Measurements from ENCODE around the gene GUCY2D. TPM values are rescaled to one million over a fixed set of nuclear protein-coding genes. Genes with fewer than 3 reads are reported as not detected.
"Not testable (repeated sequence)": the region's sequence is repeated elsewhere in the genome, so short reads cannot be mapped to it uniquely, and the experiment has no call there.

Gene GUCY2D
- total RNA-seq, 1 donor from 2014 or later: 0.05 TPM

GRCh38 chr17:8015236-8015956 lies 13.0 kb downstream of the GUCY2D start:
- ATAC-seq: no peak
- peak; percentile 44 for DNase-seq (ENCODE audit: low spot score)

GRCh38 chr17:8015957-8016631 lies 13.7 kb downstream of the GUCY2D start:
- DNase-seq (ENCODE audit: low spot score) (peak; percentile 54), ATAC-seq (peak; percentile 5)

- peak; percentile 86 for ATAC-seq
- peak; percentile 80 for DNase-seq (ENCODE audit: low spot score)
Observed at GRCh38 chr17:8016632-8017424, 14.4 kb downstream of the GUCY2D start.

GRCh38 chr17:8018436-8018835 lies 16.0 kb downstream of the GUCY2D start:
- no peak for ATAC-seq
- no peak for DNase-seq (ENCODE audit: low spot score)

- DNase-seq (ENCODE audit: low spot score) (peak; percentile 43), ATAC-seq (no peak)
Observed at GRCh38 chr17:8019166-8019565, 16.8 kb downstream of the GUCY2D start.

GRCh38 chr17:8019665-8020650 lies 17.5 kb downstream of the GUCY2D start:
- DNase-seq (ENCODE audit: low spot score): peak; percentile 48

GRCh38 chr17:8020776-8021564 lies 18.6 kb downstream of the GUCY2D start:
- ATAC-seq: peak; percentile 52
- DNase-seq (ENCODE audit: low spot score): peak; percentile 68

More at GRCh38 chr17:8019665-8020650, 17.5 kb downstream of the GUCY2D start:
- peak; percentile 6 for ATAC-seq

- DNase-seq (ENCODE audit: low spot score) (no peak), ATAC-seq (no peak)
Observed at GRCh38 chr17:8021565-8022359, 19.3 kb downstream of the GUCY2D start.

GRCh38 chr17:8022360-8023003 lies 20.1 kb downstream of the GUCY2D start:
- DNase-seq (ENCODE audit: low spot score) (no peak), ATAC-seq (no peak)

GRCh38 chr17:8024161-8024560 lies 21.7 kb downstream of the GUCY2D start:
- ATAC-seq; DNase-seq (ENCODE audit: low spot score): not testable (repeated sequence)

- no peak for ATAC-seq
- no peak for DNase-seq (ENCODE audit: low spot score)
Observed at GRCh38 chr17:8025176-8025911, 22.9 kb downstream of the GUCY2D start.

GRCh38 chr17:8029121-8029520 lies 26.7 kb downstream of the GUCY2D start:
- no peak for DNase-seq (ENCODE audit: low spot score)
- ATAC-seq: no peak

- DNase-seq (ENCODE audit: low spot score): peak; percentile 68
Observed at GRCh38 chr17:8031261-8031661, 28.8 kb downstream of the GUCY2D start.

GRCh38 chr17:8031950-8032349 lies 29.5 kb downstream of the GUCY2D start:
- ATAC-seq: no peak
- no peak for DNase-seq (ENCODE audit: low spot score)

More at GRCh38 chr17:8031261-8031661, 28.8 kb downstream of the GUCY2D start:
- peak; percentile 95 for ATAC-seq

GRCh38 chr17:8032442-8032841 lies 30.0 kb downstream of the GUCY2D start:
- ATAC-seq (no peak), DNase-seq (ENCODE audit: low spot score) (no peak)

- no peak for DNase-seq (ENCODE audit: low spot score)
Observed at GRCh38 chr17:8038954-8039610, 36.7 kb downstream of the GUCY2D start, which contains the start of gene ALOX15B. ALOX15B (plus strand) TSS chr17:8039059; CDS start chr17:8039156, 97 bp downstream.

More at GRCh38 chr17:8038954-8039610, 36.7 kb downstream of the GUCY2D start, which contains the start of gene ALOX15B:
- no peak for ATAC-seq
